Measurements from ENCODE around the gene ILKAP.
A peak's percentile ranks its signal among the peaks of the same experiment; 100 is the strongest.

Gene ILKAP

DNA sequence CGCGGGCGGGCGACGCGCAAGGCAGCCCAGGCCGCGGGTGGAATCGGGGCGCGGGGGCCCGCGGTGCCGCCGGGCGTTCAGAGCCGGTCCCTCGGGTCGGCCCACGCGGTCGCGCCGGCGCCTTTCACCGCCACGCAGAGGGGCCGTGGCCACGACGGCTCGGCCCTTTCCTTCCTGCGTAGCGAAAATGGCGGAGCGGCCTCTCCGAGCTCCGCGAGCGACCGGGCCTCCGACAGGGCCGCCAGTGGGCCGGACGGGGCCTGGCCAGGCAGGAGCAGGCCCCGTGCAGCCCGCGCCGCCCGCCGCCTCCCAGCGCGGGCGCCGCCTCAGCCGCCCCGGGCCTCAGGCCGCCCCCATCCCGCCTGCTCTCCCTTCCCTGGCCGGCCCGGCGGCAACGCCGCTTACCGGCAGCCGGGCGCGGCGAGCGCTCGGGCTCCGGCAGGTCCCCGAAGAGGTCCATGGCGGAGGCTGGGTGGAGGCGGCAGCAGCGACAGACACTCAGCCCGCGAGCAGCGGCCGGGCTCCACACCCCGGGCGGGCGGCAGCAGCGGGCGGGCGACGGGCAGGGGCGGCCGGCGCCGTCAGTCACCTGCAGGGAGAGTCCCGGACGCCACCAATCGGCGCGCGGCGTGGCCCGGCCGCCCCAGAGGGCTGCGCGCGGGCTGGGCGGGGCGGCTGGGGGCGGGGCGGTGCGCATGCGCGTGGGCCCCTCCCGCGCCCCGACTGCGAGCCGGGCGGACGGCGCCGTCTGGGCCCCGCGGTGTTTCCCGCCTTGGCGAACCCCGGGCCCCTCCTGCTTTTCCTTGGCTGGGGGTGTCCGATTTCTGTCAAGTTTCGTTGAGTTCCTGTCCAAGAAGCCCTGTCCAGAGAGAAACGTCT lies at the start of gene ILKAP:
Gene ILKAP (minus strand): TSS at position 602 of the 879 bp plus-strand sequence. CDS start 142 bp downstream, at position 460.
- DNase-seq, result peak; percentile 91

GRCh38 chr2:238252766-238253630 lies 49.5 kb upstream of the ILKAP start:
- DNase-seq, result no peak

DNA sequence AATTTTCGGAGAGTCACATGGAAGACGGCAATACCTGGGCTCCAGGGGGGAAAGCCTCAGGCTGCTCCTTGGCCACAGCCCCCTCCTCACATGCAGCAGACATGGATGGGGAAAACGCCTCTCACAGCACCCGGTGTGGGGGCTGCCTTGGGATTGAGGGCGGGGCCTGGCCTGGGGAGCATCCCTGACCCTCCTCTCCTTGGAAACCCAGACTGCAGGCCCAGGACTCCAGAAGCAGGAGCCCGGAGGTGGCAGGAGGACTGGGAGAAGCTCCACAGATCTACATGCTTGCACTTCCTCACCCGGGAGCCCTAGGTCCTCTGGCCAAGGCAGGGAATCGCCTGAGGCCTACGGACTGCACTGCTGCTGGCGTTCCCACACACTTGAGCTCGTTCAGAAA lies 48.5 kb upstream of the ILKAP start:
- no peak for DNase-seq

- DNase-seq, result no peak
Observed at GRCh38 chr2:238251331-238251730, 47.8 kb upstream of the ILKAP start.

DNA sequence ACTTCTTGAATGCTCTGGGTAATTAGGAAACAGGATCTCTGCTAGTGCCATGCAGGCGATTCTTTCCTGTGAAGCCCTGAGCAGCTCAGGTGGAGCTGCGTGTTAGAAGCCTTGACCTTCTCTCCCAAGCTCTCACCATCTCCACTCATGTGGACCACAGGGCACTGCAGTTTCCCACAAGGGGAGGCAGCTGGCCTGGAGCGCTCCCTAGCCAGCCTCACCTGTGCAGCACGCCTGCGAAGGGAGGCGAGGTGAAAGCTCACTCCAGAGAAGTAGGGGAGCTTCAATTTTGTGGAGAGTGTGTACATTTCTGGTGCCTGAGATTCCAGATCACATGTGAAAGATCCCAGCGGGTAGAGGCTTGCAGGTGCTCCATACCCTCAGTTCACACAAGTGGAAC lies 47.4 kb upstream of the ILKAP start:
- no peak for DNase-seq

DNA sequence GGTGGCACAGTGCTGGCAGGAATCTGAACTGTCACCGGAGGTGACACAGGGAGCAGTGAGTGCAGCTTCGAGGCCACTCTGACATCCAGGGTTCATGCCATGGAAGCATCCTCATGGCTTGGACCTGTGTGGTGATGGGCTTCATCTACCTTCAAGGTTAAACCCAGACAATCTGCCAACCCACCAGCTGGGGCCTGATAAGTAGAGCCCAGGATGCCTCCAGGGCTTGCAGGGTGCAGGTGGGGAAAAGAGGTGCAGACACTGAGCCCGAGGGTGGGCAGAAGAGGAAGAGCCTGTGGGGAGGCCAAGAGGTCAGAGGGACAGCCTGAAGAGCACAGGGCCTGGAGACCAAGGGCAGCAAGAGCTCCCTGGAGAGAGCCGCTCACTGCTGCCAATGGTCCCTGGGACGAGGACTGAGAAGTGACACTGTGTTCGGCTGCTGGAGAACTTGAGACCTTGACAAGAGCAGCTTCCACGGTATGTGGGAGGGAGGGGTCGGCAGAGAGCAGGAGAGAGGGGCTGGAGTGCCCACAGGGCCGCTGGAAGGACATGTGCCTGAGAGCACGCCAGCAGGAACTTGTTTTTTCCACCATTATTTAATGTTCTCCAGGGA lies 44.5 kb upstream of the ILKAP start:
- DNase-seq, result no peak

DNA sequence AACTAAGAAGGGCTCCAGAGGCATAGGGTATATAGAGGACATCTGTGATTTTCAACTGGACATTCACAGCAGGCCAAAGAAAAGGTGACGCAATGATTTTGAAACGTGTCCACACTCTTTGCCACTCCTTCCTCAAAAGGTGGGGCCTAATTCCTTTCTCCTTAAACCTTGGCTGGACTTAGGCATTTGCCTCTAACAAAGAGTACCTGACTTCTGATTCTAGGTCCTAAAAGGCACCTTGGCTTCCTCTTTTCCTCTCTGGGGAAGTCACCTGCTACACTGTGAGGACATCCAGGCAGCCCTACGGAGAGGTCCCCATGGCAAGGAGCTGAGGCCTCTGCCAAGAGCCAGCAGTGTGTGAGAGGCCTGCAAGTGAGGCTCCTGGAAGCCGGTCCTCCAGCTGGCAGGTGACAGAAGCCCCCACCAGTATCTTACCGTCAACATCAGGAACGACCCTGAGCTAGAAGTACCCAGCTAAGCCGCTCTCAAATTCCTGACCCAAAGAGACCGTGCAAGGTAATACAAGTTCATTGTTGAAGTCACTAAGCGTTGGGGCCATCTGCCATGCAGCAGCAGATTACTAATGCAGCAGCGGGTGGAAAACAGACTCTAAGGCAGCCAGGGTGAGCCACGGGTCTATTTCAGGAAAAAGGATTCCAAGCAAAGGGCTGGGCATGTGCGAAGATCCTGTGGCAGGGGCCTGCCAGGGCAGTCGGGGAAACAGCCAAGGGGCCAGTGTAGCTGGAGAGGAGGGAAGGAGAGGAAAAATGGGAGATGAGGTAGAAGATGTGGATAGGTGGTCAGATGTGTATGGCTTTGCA lies 43.7 kb upstream of the ILKAP start:
- no peak for DNase-seq

GRCh38 chr2:238244151-238244550 lies 40.7 kb upstream of the ILKAP start:
- no peak for DNase-seq

GRCh38 chr2:238243496-238244076 lies 40.1 kb upstream of the ILKAP start:
- DNase-seq, result no peak

DNA sequence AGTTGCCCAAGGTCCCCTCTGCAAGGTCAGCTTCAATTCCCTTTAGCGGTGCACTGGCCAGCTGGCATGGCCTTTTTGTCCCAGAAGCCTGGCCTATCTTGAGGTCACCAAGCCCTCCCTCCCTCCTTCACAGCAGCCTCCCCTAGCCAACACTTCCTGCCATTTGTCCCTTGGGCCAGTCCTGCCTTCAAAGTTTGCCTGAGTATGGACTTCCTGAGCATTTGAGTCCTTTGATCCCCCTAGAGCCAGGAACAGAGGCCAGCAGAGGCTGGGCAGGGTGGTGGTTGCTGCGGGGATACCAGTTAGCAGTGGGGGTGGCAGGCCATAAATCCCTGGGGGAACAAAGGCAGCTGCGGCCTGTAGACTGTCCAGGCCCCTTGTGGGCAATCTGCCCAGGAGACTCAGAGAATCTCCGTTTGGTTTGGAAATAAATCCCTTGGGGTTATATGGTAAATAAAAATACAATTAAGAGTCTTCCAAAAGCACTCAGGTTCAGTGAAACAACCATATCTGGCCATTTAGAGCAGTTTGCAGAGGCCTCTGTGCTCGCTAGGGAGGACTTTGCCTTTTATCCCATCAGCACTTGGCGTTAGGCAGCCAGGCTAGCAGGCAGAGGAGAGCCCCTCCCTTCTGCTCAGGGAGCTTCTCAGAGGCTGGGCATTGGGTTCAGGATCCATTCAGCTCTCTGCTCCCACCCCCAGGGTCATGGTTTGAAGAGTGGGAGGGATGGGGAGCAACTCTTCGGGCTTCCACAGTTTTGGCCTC lies 39.4 kb upstream of the ILKAP start:
- DNase-seq, result no peak

DNA sequence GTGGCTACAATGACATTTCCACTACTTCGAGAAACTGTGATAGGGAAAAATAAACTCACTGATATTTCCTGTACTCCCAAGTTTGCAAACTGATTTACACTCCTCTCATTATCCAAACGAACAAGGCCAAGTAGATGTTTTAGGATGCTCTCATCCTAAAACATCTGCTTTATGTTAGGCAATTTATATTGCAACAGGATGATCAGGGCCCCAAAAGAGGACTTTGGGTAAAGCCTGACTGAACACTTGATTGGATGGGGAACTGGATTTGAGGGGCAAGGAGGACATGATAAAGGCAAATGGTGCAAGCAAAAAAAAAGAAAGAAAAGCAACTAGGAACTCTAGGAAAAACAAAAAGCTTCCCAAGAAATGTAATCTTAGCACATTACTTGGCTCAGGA lies 38.5 kb upstream of the ILKAP start:
- no peak for DNase-seq

DNA sequence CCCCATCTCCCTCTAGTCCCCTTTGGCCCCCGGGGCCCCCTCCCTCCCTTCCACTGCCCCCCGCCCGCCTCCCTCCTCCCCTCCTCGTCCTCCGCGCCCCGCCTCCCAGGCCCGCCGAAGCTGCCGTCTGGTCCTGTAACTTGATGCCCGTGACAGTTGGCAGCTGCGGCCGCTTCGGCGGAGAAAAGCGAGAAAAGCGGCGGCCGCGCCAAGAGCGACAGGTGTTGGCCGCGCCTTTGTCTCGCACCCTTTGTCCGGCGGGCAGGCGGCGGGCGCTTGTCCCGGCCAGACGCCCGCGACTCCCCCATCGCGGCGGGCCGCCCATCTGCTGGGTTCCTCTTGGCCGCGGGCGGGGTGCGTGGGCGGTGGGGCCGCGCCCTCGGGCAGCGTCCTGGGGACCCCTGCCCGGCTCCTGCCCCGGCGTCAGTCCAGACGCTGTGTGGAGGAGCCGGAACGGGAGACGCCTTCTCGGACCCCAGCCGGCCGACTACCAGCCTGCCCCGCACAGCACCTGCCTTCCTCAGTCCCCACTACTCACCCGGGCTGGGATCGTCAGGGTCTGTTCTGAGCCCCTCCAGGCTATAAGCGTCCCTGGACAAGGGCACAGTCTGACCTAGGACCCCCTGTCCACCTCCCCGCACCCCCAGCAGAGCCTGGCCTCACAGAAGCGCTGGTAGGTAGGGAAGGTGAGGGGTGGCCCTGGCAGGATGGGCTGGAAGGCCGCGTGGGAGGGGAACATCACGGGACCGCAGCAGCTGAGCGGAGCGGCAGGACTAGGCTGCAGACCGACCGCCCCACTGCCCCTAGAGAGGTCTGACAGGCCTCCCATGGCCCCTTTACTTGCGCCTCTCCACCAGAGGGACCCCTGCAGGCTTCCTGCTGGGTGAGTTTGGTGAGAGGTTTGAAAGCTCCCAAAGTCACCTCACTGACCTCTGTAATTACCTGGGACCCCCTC lies 37.5 kb upstream of the ILKAP start:
- DNase-seq, result peak; percentile 17 to 33

- peak; percentile 79 to 83 for DNase-seq
Observed at GRCh38 chr2:238239863-238240756, 36.6 kb upstream of the ILKAP start, which contains the start of gene HES6. Gene HES6 (minus strand): TSS chr2:238240038. CDS start chr2:238239905, 133 bp downstream.

- DNase-seq, result peak in 1 of 2 donors; percentile 11
Observed at GRCh38 chr2:238239543-238239862, 36.0 kb upstream of the ILKAP start.

DNA sequence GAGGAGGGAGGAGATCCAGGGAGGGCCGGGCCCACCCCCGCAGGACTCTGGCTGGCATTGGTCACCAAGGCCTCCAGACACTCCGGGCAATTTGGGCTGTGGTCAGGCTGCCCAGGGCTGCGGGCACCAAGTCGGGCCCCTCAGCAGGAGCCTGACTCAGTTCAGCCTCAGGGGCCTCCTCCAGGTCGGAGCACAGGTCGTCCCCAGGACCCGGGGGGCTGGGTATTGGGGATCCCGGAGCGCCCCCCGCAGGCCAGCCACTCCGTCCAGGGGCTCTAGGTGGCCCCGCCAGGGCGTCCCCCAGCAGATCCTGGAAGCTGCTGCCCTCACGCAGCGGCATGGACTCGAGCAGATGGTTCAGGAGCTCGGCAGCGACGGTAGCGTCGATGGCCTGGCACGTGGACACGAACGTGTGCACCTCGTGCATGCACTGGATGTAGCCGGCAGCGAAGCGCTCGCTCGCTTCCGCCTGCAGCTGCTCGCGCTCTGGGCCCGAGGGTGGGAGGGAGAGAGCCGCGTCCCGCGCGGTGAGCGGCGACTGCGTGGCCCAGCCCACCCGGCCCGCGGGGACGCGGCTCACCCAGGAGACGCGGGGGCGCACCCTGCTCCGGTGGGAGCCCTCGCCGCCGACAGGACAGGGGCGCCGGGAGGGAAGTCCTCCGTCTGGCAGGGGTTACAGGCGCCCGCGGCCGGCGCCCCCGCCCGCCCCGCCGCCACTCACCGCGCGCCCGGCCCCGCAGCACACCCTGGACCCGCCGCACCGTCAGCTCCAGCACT lies 35.5 kb upstream of the ILKAP start:
- DNase-seq, result peak; percentile 41 to 56

DNA sequence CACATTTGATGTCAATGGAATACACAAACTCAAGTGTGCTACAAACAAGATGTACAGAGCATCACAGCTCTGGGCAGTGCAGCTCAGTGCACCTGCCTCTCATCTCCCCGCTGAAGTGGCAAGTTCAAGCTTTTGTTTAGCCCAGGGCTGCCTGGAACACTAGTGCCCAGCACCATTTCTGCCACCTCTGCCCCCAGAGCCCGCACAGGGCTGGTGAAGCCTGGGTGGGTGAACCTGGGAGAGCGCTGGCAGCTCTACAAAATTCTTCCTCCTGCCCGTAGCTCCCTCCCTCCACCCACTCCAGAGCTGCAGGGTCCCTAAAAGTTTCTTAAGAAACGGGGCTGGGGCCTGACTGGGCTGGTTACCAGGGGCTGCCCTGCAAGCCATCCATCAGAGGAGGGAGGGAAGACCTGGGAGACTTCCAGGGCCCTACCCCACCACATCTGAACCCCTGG lies 34.8 kb upstream of the ILKAP start:
- no peak for DNase-seq

GRCh38 chr2:238237431-238238135 lies 34.1 kb upstream of the ILKAP start:
- no peak for DNase-seq
